Ovary (tissue), 9 donors: Measurements from ENCODE around the gene TRIO. TPM values are rescaled to one million over a fixed set of nuclear protein-coding genes. Genes with fewer than 3 reads are reported as not detected.

Experiments used
- DNase-seq, 5 donors: peaks; one replicate each; pipeline ENCODE4 v3.0.0-alpha.2; 2019 to 2020
- H3K27ac ChIP-seq, 2 donors: fragments of 200-600 bp; one replicate each; pipeline versions ENCODE4 v1.5.1 to v1.8.0; 2019 to 2022
- H3K27me3 ChIP-seq: fragments of 200-600 bp; one replicate; pipeline ENCODE4 v1.8.0; 2022
- H3K36me3 ChIP-seq: fragments of 200-600 bp; sonication (generic); one replicate; pipeline ENCODE4 v1.5.1; 2019
- H3K4me1 ChIP-seq: one replicate; pipeline ENCODE4 v1.8.1; 2013; ENCODE audit warnings: mild to moderate bottlenecking, moderate library complexity; ENCODE audit not compliant: insufficient read depth
- H3K4me3 ChIP-seq: fragments of 200-600 bp; sonication (generic); one replicate; pipeline ENCODE4 v1.5.1; 2017
- H3K9me3 ChIP-seq, 2 donors: fragments of 200-600 bp in 1 of 2; sonication (generic) in 1 of 2; one replicate each; pipeline versions ENCODE4 v1.5.1 to v1.8.1; 2013 to 2019; ENCODE audit warnings: mild to moderate bottlenecking in 1 of 2, moderate library complexity in 1 of 2
- EP300 ChIP-seq: sonication (generic); formaldehyde crosslinking; IDR thresholded peaks from one replicate; pipeline ENCODE4 v1.6.1; 2017; ENCODE audit warnings: antibody characterized with exemption
- POLR2A ChIP-seq: fragments of 450-650 bp; IDR thresholded peaks from one replicate; pipeline ENCODE4 v1.6.1; 2017; ENCODE audit warnings: antibody characterized with exemption, mild to moderate bottlenecking, moderate library complexity
- WGBS, 3 donors: extraction: QIAGEN DNeasy Blood & Tissue Kit in 1 of 3; methylation state at CpG; one replicate each; pipeline versions ENCODE4 v1.1.5 to v1.1.7; 2013 to 2017; 5-methylcytosine and 5-hydroxymethylcytosine counted together
- intact Hi-C, 4 donors: fragments of 100-400 bp; cut with DNase I; formaldehyde crosslinking; loops; one replicate each; pipeline versions ENCODE4 v1.11.0 to v1.15.1; 2022 to 2023
- polyA plus RNA-seq, 2 donors: library from polyadenylated mRNA; stranded (reverse); fragments of 200-250 nt in 1 of 2; fragments of 350-450 nt in 1 of 2; fragmentation: Illumina TruSeq in 1 of 2; extraction: RNeasy Lipid Tissue Mini Kit (QIAGEN cat#74804) in 1 of 2; gene quantifications; one replicate each; pipeline ENCODE4 v1.2.3, GENCODE V29; 2013 to 2014
- total RNA-seq, 7 donors: library from RNA; depleted of rRNA in 2 of 7; stranded (reverse); fragments of >200 nt in 2 of 7; fragmentation: NEBNext Ultra II Directional in 3 of 7; extraction: Animal tissue kit (Norgen Biotek cat#: 25700) in 3 of 7; gene quantifications; one replicate each; pipeline versions ENCODE4 v1.1.0 to v1.2.4, GENCODE V29; 2016 to 2023
- TF ChIP-seq, protein P1 (sequence below), 3 donors: fragments of 450-650 bp in 2 of 3; fragments of 200-600 bp in 1 of 3; IDR thresholded peaks; one replicate each; pipeline versions ENCODE4 v1.5.1 to v1.8.0; 2016 to 2022; ENCODE audit warnings: antibody characterized with exemption in 3 of 3, mild to moderate bottlenecking in 1 of 3
- donor health status: DM: no; HTN: no; CAD: no; lungs with moderate emphysema.
- donor health status: DM: no; HTN: no; CAD: no.
- donor health status: Bipolar disorder and iron deficiency.
- donor health status: DM: yes; HTN: yes; CAD: no.
- donor health status: DM: no; HTN: no; CAD: no.
- donor health status: DM: yes; HTN: yes; CAD: no.

The TRIO gene
- total and polyA plus RNA-seq, 9 donors = 58.4 to 268 (median 125) TPM

DNA sequence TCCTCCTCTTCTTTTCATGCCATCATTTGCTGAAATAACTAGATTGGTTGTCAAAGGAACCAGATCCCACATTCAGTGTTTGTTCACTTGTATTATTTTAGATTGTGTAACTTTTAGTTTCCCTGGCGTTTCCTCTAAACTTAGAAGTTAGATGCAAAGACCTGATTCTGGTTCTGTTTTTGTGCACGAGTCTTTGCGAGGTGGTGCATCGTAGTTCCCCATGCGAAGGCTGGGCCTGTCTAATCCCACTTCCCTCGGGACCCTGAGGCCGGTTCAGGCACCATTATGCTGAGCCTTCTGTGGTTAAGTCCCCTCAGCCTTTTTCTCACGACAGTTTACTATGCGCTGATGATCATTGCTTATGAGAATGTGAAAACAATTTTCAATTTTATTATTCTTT is 219.3 kb downstream of the TRIO start:
- H3K36me3 ChIP-seq = no peaks in the 10 kb centered on the region
- DNase-seq = no peak
- H3K27me3 ChIP-seq = no peaks in the 10 kb centered on the region
- no peaks in the 10 kb centered on the region for H3K4me1 ChIP-seq
- H3K4me3 ChIP-seq = no peak overlapping the region
- WGBS, 3 donors = 79 to 87% (median 87%) methylated on average over 9 of the region's 9 CpGs
- intact Hi-C loops = no loop called here
- H3K9me3 ChIP-seq = no peaks in the 10 kb centered on the region
- H3K27ac ChIP-seq = no peak overlapping the region
- TF ChIP-seq POLR2A (no peak), EP300 (no peak)
- TF ChIP-seq, protein P1, sequence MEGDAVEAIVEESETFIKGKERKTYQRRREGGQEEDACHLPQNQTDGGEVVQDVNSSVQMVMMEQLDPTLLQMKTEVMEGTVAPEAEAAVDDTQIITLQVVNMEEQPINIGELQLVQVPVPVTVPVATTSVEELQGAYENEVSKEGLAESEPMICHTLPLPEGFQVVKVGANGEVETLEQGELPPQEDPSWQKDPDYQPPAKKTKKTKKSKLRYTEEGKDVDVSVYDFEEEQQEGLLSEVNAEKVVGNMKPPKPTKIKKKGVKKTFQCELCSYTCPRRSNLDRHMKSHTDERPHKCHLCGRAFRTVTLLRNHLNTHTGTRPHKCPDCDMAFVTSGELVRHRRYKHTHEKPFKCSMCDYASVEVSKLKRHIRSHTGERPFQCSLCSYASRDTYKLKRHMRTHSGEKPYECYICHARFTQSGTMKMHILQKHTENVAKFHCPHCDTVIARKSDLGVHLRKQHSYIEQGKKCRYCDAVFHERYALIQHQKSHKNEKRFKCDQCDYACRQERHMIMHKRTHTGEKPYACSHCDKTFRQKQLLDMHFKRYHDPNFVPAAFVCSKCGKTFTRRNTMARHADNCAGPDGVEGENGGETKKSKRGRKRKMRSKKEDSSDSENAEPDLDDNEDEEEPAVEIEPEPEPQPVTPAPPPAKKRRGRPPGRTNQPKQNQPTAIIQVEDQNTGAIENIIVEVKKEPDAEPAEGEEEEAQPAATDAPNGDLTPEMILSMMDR (IDR thresholded peaks at IDR 0.05) = no peak

DNA sequence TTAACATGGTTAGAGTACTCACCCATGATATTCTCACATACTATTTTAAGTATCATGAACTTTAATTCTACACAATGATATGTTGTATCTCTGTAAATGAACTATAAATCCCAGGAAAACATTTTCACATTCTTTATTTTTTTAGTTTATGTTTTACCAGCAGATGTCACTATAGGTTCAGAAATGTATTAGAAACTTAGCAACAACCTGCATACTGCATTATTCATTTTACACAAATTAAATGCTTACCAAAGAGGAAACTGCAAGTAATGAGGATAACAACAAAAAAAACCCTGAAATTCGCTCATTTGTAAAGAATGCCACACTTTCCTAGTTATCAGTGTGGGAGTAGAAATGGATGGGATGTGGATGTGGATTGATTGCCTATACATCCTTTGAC is 221.0 kb downstream of the TRIO start:
- TF ChIP-seq EP300 (no peak), POLR2A (no peak)
- TF ChIP-seq, protein P1 (IDR thresholded peaks at IDR 0.05) = no peak
- Histone ChIP-seq H3K27me3 (no peaks in the 10 kb centered on the region), H3K27ac (no peak overlapping the region), H3K4me1 (no peaks in the 10 kb centered on the region), H3K36me3 (no peaks in the 10 kb centered on the region), H3K9me3 (no peaks in the 10 kb centered on the region), H3K4me3 (no peak overlapping the region)
- intact Hi-C loops = loop anchor here in 1 of 4 donors (1.0 kb wide), 1 partner anchor 33 kb away; no protein-coding TSS in a partner anchor
- DNase-seq = no peak
- WGBS, 3 donors = 69 to 77% (median 73%) methylated on average over 1 of the region's 1 CpG

DNA sequence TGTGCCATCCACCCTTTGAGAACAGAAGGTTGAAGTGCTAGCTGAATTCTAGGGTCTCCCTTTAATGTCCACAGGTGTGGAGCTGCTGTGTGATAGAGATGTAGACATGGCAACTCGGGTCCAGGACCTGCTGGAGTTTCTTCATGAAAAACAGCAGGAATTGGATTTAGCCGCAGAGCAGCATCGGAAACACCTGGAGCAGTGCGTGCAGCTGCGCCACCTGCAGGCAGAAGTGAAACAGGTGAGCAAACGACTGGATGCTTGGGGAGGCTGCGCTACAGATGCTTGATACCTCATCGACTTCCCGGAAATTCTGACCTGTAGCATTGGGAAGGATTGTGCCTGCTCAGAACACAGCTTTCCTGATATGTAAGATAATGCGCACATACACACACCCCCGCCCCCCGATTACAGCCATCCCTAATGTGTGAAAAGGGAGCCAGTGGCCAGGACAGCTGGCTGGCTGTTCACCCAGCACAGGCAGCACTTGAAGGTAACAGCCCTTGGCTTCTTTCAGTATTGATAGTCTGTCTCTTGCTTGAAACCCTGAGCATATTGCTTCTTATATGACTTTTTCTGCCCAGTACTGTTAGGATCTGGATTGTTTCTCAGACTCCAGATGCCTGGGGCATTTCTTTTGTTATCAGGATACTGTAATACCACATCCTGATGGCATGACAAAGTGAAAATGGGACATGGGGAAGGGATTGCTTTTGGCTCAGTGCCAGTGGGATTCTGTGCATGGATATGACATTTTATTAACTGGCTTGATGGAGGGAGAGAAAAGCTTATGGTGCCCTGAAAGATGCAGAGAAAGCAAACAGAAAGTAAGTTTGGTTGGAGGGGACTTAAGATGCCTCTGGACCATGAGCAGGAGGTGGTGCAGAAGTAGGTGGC is 221.7 kb downstream of the TRIO start:
- Histone ChIP-seq H3K36me3 (no peaks in the 10 kb centered on the region), H3K27me3 (no peaks in the 10 kb centered on the region), H3K27ac (no peak overlapping the region), H3K9me3 (no peaks in the 10 kb centered on the region), H3K4me3 (no peak overlapping the region), H3K4me1 (no peaks in the 10 kb centered on the region)
- WGBS, 3 donors = 83 to 85% (median 83%) methylated on average over 12 of the region's 12 CpGs
- DNase-seq = no peak
- TF ChIP-seq POLR2A (no peak), EP300 (no peak)
- TF ChIP-seq, protein P1 (IDR thresholded peaks at IDR 0.05) = no peak
- intact Hi-C loops = loop anchor here in 1 of 4 donors (1.0 kb wide), 1 partner anchor 32 kb away; no protein-coding TSS in a partner anchor

DNA sequence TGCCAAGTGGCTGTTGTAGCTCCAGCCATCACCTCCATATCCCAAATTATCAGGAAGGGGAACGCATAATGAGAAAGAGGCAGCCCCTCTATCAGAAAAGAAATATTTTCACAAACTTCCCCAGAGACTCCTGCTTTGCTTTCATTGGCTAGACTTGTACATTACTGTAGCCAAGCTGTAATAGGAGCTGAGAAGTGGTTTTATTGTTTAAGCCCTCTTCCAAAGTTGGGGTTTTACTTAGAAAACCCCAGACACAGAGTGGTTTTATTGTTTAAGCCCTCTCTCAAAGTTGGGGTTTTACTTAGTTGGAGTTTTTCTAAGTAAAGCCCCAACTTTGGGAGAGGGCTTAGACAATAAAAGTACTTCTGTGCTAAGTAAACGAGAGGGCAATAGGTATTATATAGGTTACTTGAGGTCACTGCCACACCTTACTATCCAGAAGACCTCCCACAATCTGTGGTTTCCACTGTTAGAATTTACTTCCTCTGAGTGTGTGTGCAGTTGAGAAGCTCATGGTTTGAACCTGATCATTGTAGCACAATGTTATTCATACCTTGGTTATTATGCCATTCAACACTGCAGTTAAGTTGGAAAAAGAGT is 222.8 kb downstream of the TRIO start:
- no peak for TF ChIP-seq POLR2A
- TF ChIP-seq EP300 = no peak
- TF ChIP-seq, protein P1 (IDR thresholded peaks at IDR 0.05) = no peak
- intact Hi-C loops = no loop called here
- Histone ChIP-seq H3K4me3 (no peak overlapping the region), H3K27ac (no peak overlapping the region), H3K4me1 (no peaks in the 10 kb centered on the region), H3K27me3 (no peaks in the 10 kb centered on the region), H3K36me3 (no peaks in the 10 kb centered on the region), H3K9me3 (no peaks in the 10 kb centered on the region)
- DNase-seq = no peak
- WGBS, 3 donors = 61 to 67% (median 63%) methylated on average over 2 of the region's 2 CpGs
